Naive B cell (primary cell): ENCODE measurements around the gene SLC24A3. TPM values are rescaled to one million over a fixed set of nuclear protein-coding genes. Genes with fewer than 3 reads are reported as not detected.

ENCODE experiments used
- ATAC-seq, 2 donors: fragments of 150-1000 bp; cut with Tn5 transposase; 2 replicates each; pipeline ENCODE4 v1.10.0; 2021; ENCODE audit warnings: low read depth in 2 of 2, mild to moderate bottlenecking in 2 of 2, moderate library complexity in 2 of 2
- DNase-seq: peaks from one replicate; pipeline ENCODE4 v3.0.0; 2022
- H3K27ac Mint-ChIP-seq, 6 donors: one replicate each; pipeline ENCODE4 v1.8.0; 2020 to 2022; ENCODE audit warnings: mild to moderate bottlenecking in 6 of 6, mixed read lengths in 6 of 6, moderate library complexity in 5 of 6, inconsistent platforms in 2 of 6
- H3K27me3 Mint-ChIP-seq, 3 donors: one replicate each; pipeline ENCODE4 v1.8.0; 2021 to 2022; ENCODE audit warnings: mixed read lengths in 3 of 3, mild to moderate bottlenecking in 1 of 3
- H3K36me3 Mint-ChIP-seq, 2 donors: one replicate each; pipeline ENCODE4 v1.8.0; 2020 to 2022; ENCODE audit warnings: mixed read lengths in 2 of 2, inconsistent platforms in 1 of 2, mild to moderate bottlenecking in 1 of 2
- H3K4me1 Mint-ChIP-seq, 3 donors: one replicate each; pipeline ENCODE4 v1.8.0; 2020 to 2022; ENCODE audit warnings: mixed read lengths in 3 of 3, inconsistent platforms in 1 of 3, mild to moderate bottlenecking in 1 of 3, moderate library complexity in 1 of 3
- H3K4me3 Mint-ChIP-seq, 8 donors: one replicate each; pipeline ENCODE4 v1.8.0; 2020 to 2022; ENCODE audit warnings: mild to moderate bottlenecking in 8 of 8, mixed read lengths in 8 of 8, moderate library complexity in 8 of 8, inconsistent platforms in 2 of 8
- H3K9me3 Mint-ChIP-seq, 7 donors: one replicate each; pipeline ENCODE4 v1.8.0; 2020 to 2022; ENCODE audit warnings: mixed read lengths in 7 of 7, mild to moderate bottlenecking in 5 of 7, inconsistent platforms in 2 of 7, moderate library complexity in 1 of 7
- polyA plus RNA-seq, 6 donors: library from polyadenylated mRNA; unstranded; fragments of 300-500 nt; fragmentation: Illumina TruSeq; gene quantifications; one replicate each; pipeline ENCODE4 v1.2.3, GENCODE V29; 2021; ENCODE audit warnings: low read depth in 6 of 6

The SLC24A3 gene
- polyA plus RNA-seq, 6 donors from 2014 or later, result 0.09 to 0.13 TPM; not detected in 4

GRCh38 chr20:19212821-19213502, 520 bp downstream of the SLC24A3 start:
- Mint-ChIP-seq H3K36me3 (no peaks in the 10 kb centered on the region), H3K9me3 (peaks cover 0 to 6% (median 0%) of the 10 kb centered on the region in 7 donors), H3K27me3 (peaks cover 58 to 63% (median 61%) of the 10 kb centered on the region in 3 donors), H3K4me1 (peaks cover 0 to 10% (median 4%) of the 10 kb centered on the region in 3 donors), H3K4me3 (peak overlapping the region in 1 of 8 donors; percentile 32), H3K27ac (no peak overlapping the region)
- no peak for DNase-seq
- no peak for ATAC-seq

GRCh38 chr20:19213946-19214490, 1.6 kb downstream of the SLC24A3 start:
- peaks cover 62 to 65% (median 64%) of the 10 kb centered on the region in 3 donors for H3K27me3 Mint-ChIP-seq
- peaks cover 0 to 10% (median 4%) of the 10 kb centered on the region in 3 donors for H3K4me1 Mint-ChIP-seq
- H3K4me3 Mint-ChIP-seq, result peak overlapping the region in 2 of 8 donors; percentile 12 to 90
- ATAC-seq, result no peak
- H3K36me3 Mint-ChIP-seq, result no peaks in the 10 kb centered on the region
- H3K9me3 Mint-ChIP-seq, result peaks cover 0 to 6% (median 0%) of the 10 kb centered on the region in 7 donors
- no peak for DNase-seq
- H3K27ac Mint-ChIP-seq, result no peak overlapping the region

GRCh38 chr20:19218411-19218810, 6.0 kb downstream of the SLC24A3 start:
- peaks cover 0 to 6% (median 4%) of the 10 kb centered on the region in 7 donors for H3K9me3 Mint-ChIP-seq
- ATAC-seq (no peak), DNase-seq (no peak)
- H3K4me1 Mint-ChIP-seq, result peaks cover 0 to 4% (median 0%) of the 10 kb centered on the region in 3 donors
- peaks cover 41 to 62% (median 43%) of the 10 kb centered on the region in 3 donors for H3K27me3 Mint-ChIP-seq
- H3K4me3 Mint-ChIP-seq, result no peak overlapping the region
- no peak overlapping the region for H3K27ac Mint-ChIP-seq
- H3K36me3 Mint-ChIP-seq, result no peaks in the 10 kb centered on the region

- no peaks in the 10 kb centered on the region for H3K4me1 Mint-ChIP-seq
- H3K27ac Mint-ChIP-seq, result peak overlapping the region in 1 of 6 donors; percentile 87
- no peaks in the 10 kb centered on the region for H3K36me3 Mint-ChIP-seq
- ATAC-seq (no peak), DNase-seq (no peak)
- no peak overlapping the region for H3K4me3 Mint-ChIP-seq
- peaks cover 3 to 14% (median 6%) of the 10 kb centered on the region in 7 donors for H3K9me3 Mint-ChIP-seq
- H3K27me3 Mint-ChIP-seq, result peaks cover 12 to 33% (median 16%) of the 10 kb centered on the region in 3 donors
Observed at GRCh38 chr20:19222520-19223040, 10.1 kb downstream of the SLC24A3 start.

GRCh38 chr20:19223640-19224039, 11.2 kb downstream of the SLC24A3 start:
- ATAC-seq (no peak), DNase-seq (no peak)
- Mint-ChIP-seq H3K27ac (no peak overlapping the region), H3K9me3 (peaks cover 3 to 14% (median 5%) of the 10 kb centered on the region in 7 donors), H3K4me1 (no peaks in the 10 kb centered on the region), H3K4me3 (peak overlapping the region in 1 of 8 donors; percentile 2), H3K27me3 (peaks cover 5 to 28% (median 7%) of the 10 kb centered on the region in 3 donors), H3K36me3 (no peaks in the 10 kb centered on the region)

GRCh38 chr20:19231359-19232035, 19.1 kb downstream of the SLC24A3 start:
- no peak overlapping the region for H3K27ac Mint-ChIP-seq
- H3K36me3 Mint-ChIP-seq, result no peaks in the 10 kb centered on the region
- H3K27me3 Mint-ChIP-seq, result peaks cover 0 to 32% (median 9%) of the 10 kb centered on the region in 3 donors
- H3K9me3 Mint-ChIP-seq, result peaks cover 0 to 6% (median 0%) of the 10 kb centered on the region in 7 donors
- H3K4me1 Mint-ChIP-seq, result no peaks in the 10 kb centered on the region
- no peak overlapping the region for H3K4me3 Mint-ChIP-seq
- DNase-seq (no peak), ATAC-seq (no peak)

- Mint-ChIP-seq H3K9me3 (peaks cover 0 to 4% (median 0%) of the 10 kb centered on the region in 7 donors), H3K36me3 (no peaks in the 10 kb centered on the region), H3K27ac (no peak overlapping the region), H3K4me3 (no peak overlapping the region), H3K4me1 (no peaks in the 10 kb centered on the region), H3K27me3 (peaks cover 0 to 37% (median 9%) of the 10 kb centered on the region in 3 donors)
- no peak for ATAC-seq
- no peak for DNase-seq
Observed at GRCh38 chr20:19232997-19233794, 20.8 kb downstream of the SLC24A3 start.

- no peak overlapping the region for H3K4me3 Mint-ChIP-seq
- H3K4me1 Mint-ChIP-seq, result no peaks in the 10 kb centered on the region
- no peaks in the 10 kb centered on the region for H3K36me3 Mint-ChIP-seq
- ATAC-seq, result no peak
- no peak overlapping the region for H3K27ac Mint-ChIP-seq
- H3K27me3 Mint-ChIP-seq, result peaks cover 5 to 40% (median 9%) of the 10 kb centered on the region in 3 donors
- DNase-seq, result no peak
- H3K9me3 Mint-ChIP-seq, result no peaks in the 10 kb centered on the region
Observed at GRCh38 chr20:19236371-19237055, 24.1 kb downstream of the SLC24A3 start.

GRCh38 chr20:19241440-19241839, 29.0 kb downstream of the SLC24A3 start:
- ATAC-seq (no peak), DNase-seq (no peak)
- Mint-ChIP-seq H3K4me3 (no peak overlapping the region), H3K4me1 (no peaks in the 10 kb centered on the region), H3K36me3 (no peaks in the 10 kb centered on the region), H3K27ac (no peak overlapping the region), H3K9me3 (no peaks in the 10 kb centered on the region), H3K27me3 (peaks cover 0 to 28% (median 5%) of the 10 kb centered on the region in 3 donors)

- Mint-ChIP-seq H3K36me3 (no peaks in the 10 kb centered on the region), H3K4me1 (no peaks in the 10 kb centered on the region), H3K27me3 (peaks cover 0 to 15% (median under 1%) of the 10 kb centered on the region in 3 donors), H3K27ac (no peak overlapping the region), H3K4me3 (no peak overlapping the region), H3K9me3 (no peaks in the 10 kb centered on the region)
- no peak for ATAC-seq
- no peak for DNase-seq
Observed at GRCh38 chr20:19244291-19244690, 31.8 kb downstream of the SLC24A3 start.

GRCh38 chr20:19249106-19249879, 36.9 kb downstream of the SLC24A3 start:
- Mint-ChIP-seq H3K4me3 (no peak overlapping the region), H3K27me3 (peaks cover 4 to 14% (median 6%) of the 10 kb centered on the region in 3 donors), H3K9me3 (no peaks in the 10 kb centered on the region), H3K4me1 (no peaks in the 10 kb centered on the region), H3K27ac (no peak overlapping the region), H3K36me3 (no peaks in the 10 kb centered on the region)
- DNase-seq (no peak), ATAC-seq (no peak)

- Mint-ChIP-seq H3K36me3 (no peaks in the 10 kb centered on the region), H3K27ac (no peak overlapping the region), H3K27me3 (peaks cover 6 to 9% (median 8%) of the 10 kb centered on the region in 3 donors), H3K4me1 (no peaks in the 10 kb centered on the region), H3K9me3 (no peaks in the 10 kb centered on the region), H3K4me3 (no peak overlapping the region)
- DNase-seq (no peak), ATAC-seq (no peak)
Observed at GRCh38 chr20:19250346-19250745, 37.9 kb downstream of the SLC24A3 start.
